ENCODE data around the gene LRP1B. TPM values are rescaled to one million over a fixed set of nuclear protein-coding genes. Genes with fewer than 3 reads are reported as not detected.
A peak's percentile ranks its signal among the peaks of the same experiment; 100 is the strongest.

LRP1B gene
- total and polyA plus RNA-seq, 2 donors from 2014 or later = 0.69 to 1.2 TPM

DNA sequence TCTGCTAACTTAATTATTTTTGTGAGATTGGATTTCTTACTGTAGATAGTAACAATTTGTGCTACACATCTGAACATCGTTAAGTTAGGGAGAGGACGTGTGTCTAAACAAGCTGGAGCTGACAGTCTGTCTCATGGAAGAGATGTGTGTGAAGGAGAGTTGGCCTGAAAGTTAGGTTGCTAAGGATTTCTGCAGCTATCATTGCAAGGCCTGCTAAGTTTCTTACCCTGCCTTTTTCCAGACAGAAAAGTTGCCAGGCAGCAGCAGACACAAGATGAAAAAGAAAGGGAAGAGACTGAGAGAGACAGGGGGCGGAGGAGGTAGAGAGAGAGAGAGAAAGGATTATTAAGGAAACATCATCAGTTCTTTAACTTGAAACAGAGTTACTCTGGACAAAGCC, 4.1 kb upstream of the LRP1B start:
- no peak overlapping the region for H3K27ac ChIP-seq (ENCODE audit: low read depth in 2 of 2, low read length in 2 of 2)
- H3K36me3 ChIP-seq (ENCODE audit: control insufficient read depth in 2 of 3, insufficient read depth in 3 of 3, low read length in 3 of 3) = no peaks in the 10 kb centered on the region
- H3K9ac ChIP-seq (ENCODE audit: low read length in 3 of 3) = no peak overlapping the region
- peaks cover 3% of the 10 kb centered on the region for H3K27me3 ChIP-seq (ENCODE audit: control insufficient read depth, insufficient read depth, low read length)
- DNase-seq = no peak
- no peak overlapping the region for H3K4me3 ChIP-seq (ENCODE audit: low read length in 3 of 3)
- TF ChIP-seq, protein P1, sequence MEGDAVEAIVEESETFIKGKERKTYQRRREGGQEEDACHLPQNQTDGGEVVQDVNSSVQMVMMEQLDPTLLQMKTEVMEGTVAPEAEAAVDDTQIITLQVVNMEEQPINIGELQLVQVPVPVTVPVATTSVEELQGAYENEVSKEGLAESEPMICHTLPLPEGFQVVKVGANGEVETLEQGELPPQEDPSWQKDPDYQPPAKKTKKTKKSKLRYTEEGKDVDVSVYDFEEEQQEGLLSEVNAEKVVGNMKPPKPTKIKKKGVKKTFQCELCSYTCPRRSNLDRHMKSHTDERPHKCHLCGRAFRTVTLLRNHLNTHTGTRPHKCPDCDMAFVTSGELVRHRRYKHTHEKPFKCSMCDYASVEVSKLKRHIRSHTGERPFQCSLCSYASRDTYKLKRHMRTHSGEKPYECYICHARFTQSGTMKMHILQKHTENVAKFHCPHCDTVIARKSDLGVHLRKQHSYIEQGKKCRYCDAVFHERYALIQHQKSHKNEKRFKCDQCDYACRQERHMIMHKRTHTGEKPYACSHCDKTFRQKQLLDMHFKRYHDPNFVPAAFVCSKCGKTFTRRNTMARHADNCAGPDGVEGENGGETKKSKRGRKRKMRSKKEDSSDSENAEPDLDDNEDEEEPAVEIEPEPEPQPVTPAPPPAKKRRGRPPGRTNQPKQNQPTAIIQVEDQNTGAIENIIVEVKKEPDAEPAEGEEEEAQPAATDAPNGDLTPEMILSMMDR (IDR thresholded peaks at IDR 0.05; ENCODE audit: borderline replicate concordance, extremely low read depth, insufficient read depth) = no peak
- no peaks in the 10 kb centered on the region for H3K9me3 ChIP-seq (ENCODE audit: control insufficient read depth in 2 of 3, insufficient read depth in 1 of 3, low read length in 3 of 3)
- intact Hi-C loops (cut with DNase I) = no loop called here
- H3K4me1 ChIP-seq (ENCODE audit: control insufficient read depth in 2 of 3, insufficient read depth in 2 of 3, low read depth in 1 of 3, low read length in 3 of 3) = peaks cover 0 to 6% (median 0%) of the 10 kb centered on the region in 3 donors
- FAIRE-seq = no peak

DNA sequence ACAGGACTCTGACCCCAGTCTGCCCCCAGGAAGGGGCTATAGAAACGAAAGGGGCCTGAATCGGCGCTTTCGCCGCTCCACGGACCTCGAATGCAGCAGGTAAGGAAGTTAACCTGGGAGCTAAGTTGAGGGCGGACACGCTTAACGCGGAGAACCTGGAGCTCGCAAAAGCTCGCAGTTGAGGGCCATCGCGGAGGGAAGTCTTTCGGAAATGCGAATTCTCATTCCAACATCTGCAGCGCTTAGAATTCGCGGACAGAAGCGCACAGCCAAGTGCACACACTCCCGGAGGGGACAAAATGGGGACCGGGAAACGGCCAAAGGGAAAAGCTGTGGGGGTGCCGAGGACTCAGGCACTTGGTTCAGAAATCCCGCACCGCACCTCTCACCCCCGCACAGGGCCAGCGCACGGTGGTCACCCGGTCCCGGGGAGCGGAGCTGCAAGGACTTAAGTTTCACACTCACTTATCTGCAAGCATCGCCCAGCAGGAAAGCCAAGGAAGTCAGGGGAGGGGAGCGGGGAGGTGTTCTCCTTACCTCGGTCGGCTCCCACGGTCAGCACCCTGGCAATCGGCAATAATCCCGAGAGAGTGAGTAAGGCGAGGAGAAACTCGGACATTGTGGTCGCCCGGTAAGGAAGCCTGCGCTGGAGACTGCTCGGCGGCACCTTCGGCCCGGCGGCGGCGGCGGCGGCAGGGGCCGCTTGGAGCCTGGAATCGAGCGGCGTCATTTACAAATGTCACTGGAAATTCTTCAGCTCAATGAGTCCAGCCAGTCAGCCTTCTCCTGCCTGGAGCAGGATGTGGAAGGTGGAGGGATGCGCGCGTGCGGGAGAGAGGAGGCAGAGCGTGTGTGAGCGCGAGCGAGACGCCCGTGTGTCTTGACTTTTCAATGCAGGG, 456 bp downstream of the LRP1B start:
- Histone ChIP-seq H3K27me3 (ENCODE audit: control insufficient read depth, insufficient read depth, low read length) (peaks cover 11% of the 10 kb centered on the region), H3K9ac (ENCODE audit: low read length in 3 of 3) (peak overlapping the region in 2 of 3 donors; percentile 71 to 85), H3K4me1 (ENCODE audit: control insufficient read depth in 2 of 3, insufficient read depth in 2 of 3, low read depth in 1 of 3, low read length in 3 of 3) (peaks cover 0 to 6% (median 0%) of the 10 kb centered on the region in 3 donors), H3K4me3 (ENCODE audit: low read length in 3 of 3) (peak overlapping the region; percentile 65 to 86 (median 71)), H3K27ac (ENCODE audit: low read depth in 2 of 2, low read length in 2 of 2) (peak overlapping the region; percentile 24 to 44), H3K36me3 (ENCODE audit: control insufficient read depth in 2 of 3, insufficient read depth in 3 of 3, low read length in 3 of 3) (no peaks in the 10 kb centered on the region), H3K9me3 (ENCODE audit: control insufficient read depth in 2 of 3, insufficient read depth in 1 of 3, low read length in 3 of 3) (no peaks in the 10 kb centered on the region)
- TF ChIP-seq, protein P1 (IDR thresholded peaks at IDR 0.05; ENCODE audit: borderline replicate concordance, extremely low read depth, insufficient read depth) = no peak
- peak; percentile 75 to 94 (median 84) for DNase-seq
- intact Hi-C loops (cut with DNase I) = no loop called here
- no peak for FAIRE-seq

DNA sequence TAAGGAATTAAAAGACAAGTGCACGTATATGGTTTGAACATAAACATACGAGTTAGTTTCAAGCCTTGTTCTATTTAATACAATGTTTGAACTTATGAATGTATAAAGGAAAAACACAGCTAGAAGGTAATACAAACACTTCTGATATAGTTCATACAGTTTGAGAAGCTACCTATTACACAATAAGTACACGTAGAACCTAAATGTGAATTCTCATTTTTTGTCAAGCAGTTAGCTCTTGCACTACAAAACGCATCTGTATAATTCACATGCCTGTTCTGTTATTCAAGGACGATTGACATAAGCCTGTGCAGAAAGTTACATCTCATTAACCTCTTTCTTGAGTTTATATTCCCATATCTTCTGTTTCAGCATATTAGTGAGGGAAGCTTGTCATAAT, 2.7 kb downstream of the LRP1B start:
- TF ChIP-seq, protein P1 (IDR thresholded peaks at IDR 0.05; ENCODE audit: borderline replicate concordance, extremely low read depth, insufficient read depth) = no peak
- Histone ChIP-seq H3K9ac (ENCODE audit: low read length in 3 of 3) (no peak overlapping the region), H3K4me1 (ENCODE audit: control insufficient read depth in 2 of 3, insufficient read depth in 2 of 3, low read depth in 1 of 3, low read length in 3 of 3) (peaks cover 0 to 6% (median 0%) of the 10 kb centered on the region in 3 donors), H3K4me3 (ENCODE audit: low read length in 3 of 3) (no peak overlapping the region), H3K27me3 (ENCODE audit: control insufficient read depth, insufficient read depth, low read length) (peaks cover 11% of the 10 kb centered on the region), H3K9me3 (ENCODE audit: control insufficient read depth in 2 of 3, insufficient read depth in 1 of 3, low read length in 3 of 3) (no peaks in the 10 kb centered on the region), H3K36me3 (ENCODE audit: control insufficient read depth in 2 of 3, insufficient read depth in 3 of 3, low read length in 3 of 3) (no peaks in the 10 kb centered on the region), H3K27ac (ENCODE audit: low read depth in 2 of 2, low read length in 2 of 2) (no peak overlapping the region)
- DNase-seq (no peak), FAIRE-seq (no peak)
- intact Hi-C loops (cut with DNase I) = no loop called here
